SH-SY5Y (cell line): ENCODE measurements around the gene CYP26A1.

Experiments used
- GATA2 ChIP-seq: IDR thresholded peaks from 2 replicates; pipeline ENCODE4 v1.6.1; 2011; ENCODE audit warnings: mild to moderate bottlenecking, low read depth, low read length
- GATA3 ChIP-seq: IDR thresholded peaks from 2 replicates; pipeline ENCODE4 v1.6.1; 2011; ENCODE audit warnings: low read depth, mild to moderate bottlenecking, low read length, moderate library complexity

The CYP26A1 gene

GRCh38 chr10:93081318-93081717 lies 7.6 kb downstream of the CYP26A1 start:
- TF ChIP-seq GATA2 (no peak), GATA3 (no peak)

DNA sequence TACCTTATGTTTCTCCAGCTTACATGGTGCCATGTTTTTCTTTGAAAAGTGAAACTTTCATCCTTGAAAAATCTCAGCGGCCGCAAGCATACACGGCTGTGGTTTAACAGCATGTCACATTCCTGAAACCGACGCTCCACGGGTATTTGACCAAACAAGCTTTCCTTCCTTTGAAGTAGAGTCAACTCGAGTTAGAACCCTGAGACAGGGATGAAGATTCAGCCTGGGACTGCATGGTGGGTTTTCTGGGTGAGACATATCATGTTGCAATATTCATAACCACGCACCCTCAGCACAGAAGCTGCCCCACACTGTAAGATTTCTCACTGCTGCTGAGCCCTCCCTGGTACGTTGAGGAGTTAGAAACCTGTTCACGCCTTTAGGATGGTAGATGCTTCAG lies 8.1 kb downstream of the CYP26A1 start:
- no peak for TF ChIP-seq GATA3
- no peak for TF ChIP-seq GATA2

DNA sequence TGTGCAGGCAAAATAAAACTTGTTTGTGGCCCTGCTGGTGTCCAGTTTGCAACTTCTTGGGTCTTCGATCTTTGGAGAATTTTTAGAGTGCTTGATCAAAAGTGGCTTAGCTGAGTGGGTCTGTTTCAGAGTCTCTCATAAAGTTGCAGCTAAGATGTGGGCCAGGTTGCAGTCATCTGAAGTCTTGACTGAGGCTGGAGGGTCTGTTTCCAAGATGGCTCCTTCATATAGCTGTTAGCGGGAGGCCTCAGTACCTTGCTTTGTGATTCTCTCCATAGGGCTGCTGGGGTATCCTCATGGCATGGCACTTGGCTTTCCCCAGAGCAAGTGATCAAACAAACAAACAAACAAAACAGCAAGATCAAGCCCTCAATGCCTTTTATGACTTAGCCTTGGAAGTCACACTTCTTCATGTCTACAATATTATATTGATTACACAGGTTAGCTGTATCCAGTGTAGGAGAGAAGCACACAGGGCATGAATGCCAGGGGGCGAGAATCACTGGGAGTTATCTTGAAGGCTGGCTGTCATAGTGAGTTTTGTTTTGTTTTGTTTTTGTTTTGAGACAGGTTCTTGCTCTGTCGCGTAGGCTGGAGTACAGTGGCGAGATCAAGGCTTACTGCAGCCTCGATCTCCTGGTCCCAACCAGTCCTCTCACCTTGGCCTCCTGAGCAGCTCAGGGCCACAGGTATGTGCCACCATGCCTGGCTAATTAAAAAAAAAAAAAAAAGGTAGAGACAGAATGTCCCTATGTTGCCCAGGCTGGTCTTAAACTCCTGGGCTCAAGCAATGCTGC lies 10.2 kb downstream of the CYP26A1 start:
- TF ChIP-seq GATA2 (no peak), GATA3 (no peak)

GRCh38 chr10:93085272-93085859 lies 11.7 kb downstream of the CYP26A1 start:
- TF ChIP-seq GATA2 = no peak
- no peak for TF ChIP-seq GATA3

DNA sequence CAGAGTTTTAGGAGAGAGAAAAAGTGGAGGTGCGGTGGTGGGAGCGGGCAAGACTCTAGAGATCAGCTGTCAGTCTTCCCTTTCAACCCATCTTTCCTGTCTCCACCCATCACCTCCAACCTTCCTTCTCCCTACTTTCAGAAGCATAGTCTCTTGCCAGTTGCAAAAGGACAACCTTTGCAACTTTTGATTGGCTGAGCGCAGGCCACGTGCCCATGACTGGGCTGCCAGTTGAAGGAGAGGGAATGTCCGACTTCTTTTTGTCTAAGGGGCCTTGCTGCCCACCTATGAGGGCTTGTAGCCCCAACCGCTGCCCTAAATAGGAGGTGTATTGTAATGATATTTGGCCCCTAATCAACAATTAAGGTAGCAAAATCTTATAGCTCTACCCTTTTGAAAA lies 12.6 kb downstream of the CYP26A1 start:
- TF ChIP-seq GATA2 (no peak), GATA3 (no peak)

DNA sequence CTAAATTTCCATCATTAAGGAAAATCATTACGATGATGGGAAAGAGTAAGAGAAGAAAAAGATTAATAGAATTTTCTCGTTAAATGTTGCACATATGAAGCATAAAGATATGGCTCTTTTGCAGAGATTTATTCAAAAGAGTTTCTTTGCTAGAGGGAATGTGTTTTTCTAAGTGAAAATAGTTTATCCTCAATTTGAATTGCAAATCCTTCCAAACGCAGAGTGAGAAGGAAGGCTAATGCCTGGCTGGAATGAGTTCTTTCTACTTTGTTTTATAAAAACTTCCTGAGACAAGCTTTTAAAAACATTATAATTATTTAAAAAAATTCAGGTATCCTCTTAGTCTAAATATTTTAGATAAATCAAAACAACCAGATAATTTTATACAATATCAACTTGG lies 14.2 kb downstream of the CYP26A1 start:
- TF ChIP-seq GATA3 (no peak), GATA2 (no peak)

- no peak for TF ChIP-seq GATA2
- no peak for TF ChIP-seq GATA3
Observed at GRCh38 chr10:93088466-93088865, 14.8 kb downstream of the CYP26A1 start.

DNA sequence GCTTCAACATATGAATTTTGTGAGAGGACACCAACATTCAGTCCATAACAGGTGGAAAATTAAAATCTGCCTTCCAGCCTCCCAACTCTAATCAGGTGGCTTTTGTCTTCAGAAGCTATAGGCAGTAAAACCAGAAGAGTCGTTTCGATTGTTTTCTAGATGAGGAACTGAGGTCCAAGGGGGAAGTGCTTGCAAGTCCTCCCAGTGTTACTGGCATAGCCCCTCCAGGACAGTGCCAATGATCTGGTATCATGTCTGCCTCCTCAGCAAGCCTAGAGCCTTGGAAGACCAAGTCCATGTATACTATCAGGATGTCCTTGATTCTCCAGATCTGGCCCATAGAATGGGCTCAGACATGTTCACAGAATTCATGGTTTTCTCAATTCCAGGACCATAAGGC lies 16.9 kb downstream of the CYP26A1 start:
- TF ChIP-seq GATA3 (no peak), GATA2 (no peak)

DNA sequence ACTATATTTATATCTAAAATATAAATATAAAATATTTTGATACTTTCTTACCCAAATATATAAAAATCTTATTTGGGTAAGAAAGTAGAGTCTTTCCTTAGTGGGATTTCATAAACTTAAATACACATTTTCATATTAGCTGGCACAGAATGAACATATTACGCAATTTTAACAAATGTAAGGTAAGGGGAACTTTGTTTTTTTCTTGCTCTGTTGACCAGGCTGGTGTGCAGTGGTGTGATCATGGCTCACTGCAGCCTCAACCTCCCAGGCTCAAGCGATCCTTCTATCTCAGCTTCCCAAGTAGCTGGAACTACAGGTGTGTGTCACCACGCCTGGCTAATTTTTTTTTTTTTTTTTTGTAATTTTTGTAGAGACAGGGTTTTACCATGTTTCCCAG lies 18.3 kb downstream of the CYP26A1 start:
- TF ChIP-seq GATA3 (no peak), GATA2 (no peak)

- TF ChIP-seq GATA2 (no peak), GATA3 (no peak)
Observed at GRCh38 chr10:93095225-93095624, 21.5 kb downstream of the CYP26A1 start.

- TF ChIP-seq GATA2 (no peak), GATA3 (no peak)
Observed at GRCh38 chr10:93096901-93097300, 23.2 kb downstream of the CYP26A1 start.

GRCh38 chr10:93097386-93097785 lies 23.7 kb downstream of the CYP26A1 start:
- no peak for TF ChIP-seq GATA3
- TF ChIP-seq GATA2 = no peak

DNA sequence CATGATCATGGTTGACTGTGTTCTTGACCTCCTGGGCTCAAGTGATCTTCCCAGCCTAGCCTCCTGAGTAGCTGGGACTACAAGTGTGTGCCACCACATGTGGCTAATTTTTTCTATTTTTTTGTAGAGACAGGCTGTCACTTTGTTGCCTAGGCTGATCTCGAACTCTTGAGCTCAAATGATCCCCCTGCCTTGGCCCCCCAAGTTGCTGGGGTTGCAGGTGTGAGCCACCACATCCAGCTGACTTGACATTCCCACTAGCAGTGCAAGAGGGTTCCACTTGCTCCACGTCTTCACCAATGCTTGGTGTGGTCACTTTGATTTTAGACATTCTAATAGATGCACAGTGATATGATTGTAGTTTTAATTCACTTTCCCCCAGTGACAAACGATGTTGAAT lies 25.1 kb downstream of the CYP26A1 start:
- TF ChIP-seq GATA3 (no peak), GATA2 (no peak)

DNA sequence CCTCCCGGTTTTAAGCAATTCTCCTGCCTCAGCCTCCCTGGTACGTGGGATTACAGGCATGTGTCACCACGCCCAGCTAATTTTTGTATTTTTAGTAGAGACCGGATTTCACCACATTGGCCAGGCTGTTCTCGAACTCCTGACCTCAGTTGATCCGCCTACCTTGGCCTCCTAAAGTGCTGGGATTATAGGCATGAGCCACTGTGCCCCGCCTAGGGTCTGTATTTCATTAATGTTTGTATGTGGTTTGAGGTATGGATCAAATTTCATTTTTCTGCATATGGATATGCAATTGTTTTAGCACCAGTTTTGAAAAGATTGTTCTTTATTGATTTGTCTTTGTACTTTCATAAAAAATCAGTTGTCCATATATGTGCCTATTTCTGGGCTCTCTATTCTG lies 26.0 kb downstream of the CYP26A1 start:
- no peak for TF ChIP-seq GATA3
- no peak for TF ChIP-seq GATA2

- no peak for TF ChIP-seq GATA3
Observed at GRCh38 chr10:93103953-93104352, 30.3 kb downstream of the CYP26A1 start.

DNA sequence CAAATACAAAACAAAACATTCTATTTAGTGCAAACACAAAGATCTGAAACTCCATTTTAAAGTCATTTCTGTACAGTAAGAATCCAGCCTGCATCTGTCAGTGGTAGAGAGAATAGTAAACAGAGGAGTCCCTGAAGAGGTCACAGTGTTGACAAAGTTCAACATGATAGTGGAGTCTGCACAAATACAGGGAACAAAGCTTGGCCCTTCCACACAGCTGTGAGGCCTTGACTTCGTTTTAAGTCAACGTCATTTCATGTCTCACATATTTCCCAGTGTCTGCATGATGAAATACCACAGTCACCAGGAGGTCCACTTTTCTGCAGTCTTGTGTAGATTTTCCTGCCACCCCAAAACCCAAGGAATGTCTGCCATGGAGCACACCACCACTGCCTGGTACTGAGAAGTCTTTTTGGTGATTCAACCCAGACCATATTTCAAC lies 33.0 kb downstream of the CYP26A1 start:
- TF ChIP-seq GATA2 (no peak), GATA3 (no peak)
